OCI-LY3 (cell line): ENCODE data around the gene CTXND2.
"Not testable (repeated sequence)": the region's sequence is repeated elsewhere in the genome, so short reads cannot be mapped to it uniquely, and the experiment has no call there.

Experiments used
- H2AFZ ChIP-seq: fragments of 200-600, 300-600 bp; shearing (Covaris generic); 2 replicates; pipeline ENCODE4 v1.6.0; 2014; ENCODE audit warnings: antibody characterized with exemption, low read depth, low read length
- H3K27ac ChIP-seq: fragments of 200-600, 300-600 bp; sonication (generic); 2 replicates; pipeline ENCODE4 v1.5.1; 2014; ENCODE audit warnings: mild to moderate bottlenecking, low read length, moderate library complexity, mixed read lengths
- H3K27me3 ChIP-seq: fragments of 200-600, 300-600 bp; sonication (generic); 2 replicates; pipeline ENCODE4 v1.6.1; 2014; ENCODE audit warnings: low read depth, low read length, mixed read lengths
- H3K36me3 ChIP-seq: fragments of 200-600, 300-600 bp; sonication (generic); replicated peaks from 2 replicates; pipeline ENCODE3; 2014; ENCODE audit warnings: low read depth, low read length, mixed read lengths
- H3K4me1 ChIP-seq: fragments of 300-600, 200-600 bp; sonication (generic); 2 replicates; pipeline ENCODE4 v1.6.1; 2014; ENCODE audit warnings: low read length, mixed read lengths
- H3K4me2 ChIP-seq: fragments of 200-600, 300-600 bp; sonication (generic); 2 replicates; pipeline ENCODE4 v1.6.1; 2014; ENCODE audit warnings: low read length, mixed read lengths
- H3K4me3 ChIP-seq: fragments of 300-600, 200-600 bp; sonication (generic); 2 replicates; pipeline ENCODE4 v1.5.1; 2014; ENCODE audit warnings: antibody characterized with exemption, mild to moderate bottlenecking, low read length, moderate library complexity
- H3K79me2 ChIP-seq: fragments of 300-600, 200-600 bp; shearing (Covaris generic); 2 replicates; pipeline ENCODE4 v1.6.1; 2014; ENCODE audit warnings: mild to moderate bottlenecking, low read length, mixed read lengths
- H3K9ac ChIP-seq: fragments of 300-600, 200-600 bp; shearing (Covaris generic); 2 replicates; pipeline ENCODE4 v1.6.0; 2014; ENCODE audit warnings: mild to moderate bottlenecking, low read length, moderate library complexity
- H3K9me3 ChIP-seq: fragments of 200-600, 300-600 bp; shearing (Covaris generic); 2 replicates; pipeline ENCODE4 v1.6.1; 2014; ENCODE audit warnings: low read length, mixed read lengths; ENCODE audit not compliant: insufficient read depth
- H4K20me1 ChIP-seq: fragments of 200-600, 300-600 bp; sonication (generic); 2 replicates; pipeline ENCODE4 v1.6.1; 2016; ENCODE audit warnings: low read length, mixed read lengths; ENCODE audit not compliant: insufficient read depth
- CTCF ChIP-seq: fragments of 200-600, 300-600 bp; sonication (generic); IDR thresholded peaks from 2 replicates; pipeline ENCODE4 v1.5.1; 2014; ENCODE audit warnings: antibody characterized with exemption, low read length, low read depth
- EZH2phosphoT487 ChIP-seq: fragments of 200-600 bp; shearing (Covaris generic); IDR thresholded peaks from 2 replicates; pipeline ENCODE4 v1.6.1; 2018; ENCODE audit warnings: antibody characterized with exemption, mixed run types, low read depth

Gene CTXND2

GRCh38 chr1:150874455-150875196 is 12.3 kb upstream of the CTXND2 start:
- H3K27me3 ChIP-seq: no peaks in the 10 kb centered on the region
- no peak overlapping the region for H2AFZ ChIP-seq
- peaks cover 18% of the 10 kb centered on the region for H3K4me1 ChIP-seq
- peaks cover 54% of the 10 kb centered on the region for H3K79me2 ChIP-seq
- peak overlapping the region; percentile 79 for H3K9ac ChIP-seq
- H3K27ac ChIP-seq: peak overlapping the region; percentile 78
- peaks cover 15% of the 10 kb centered on the region for H3K36me3 ChIP-seq
- no peaks in the 10 kb centered on the region for H3K9me3 ChIP-seq
- H3K4me2 ChIP-seq: peak overlapping the region; percentile 73
- peaks cover 4% of the 10 kb centered on the region; the same call in 1 of the 2 replicates for H4K20me1 ChIP-seq
- H3K4me3 ChIP-seq: peak overlapping the region; percentile 83
- no peak for TF ChIP-seq EZH2phosphoT487
- TF ChIP-seq CTCF: no peak

- Histone ChIP-seq H3K79me2 (peaks cover 47% of the 10 kb centered on the region), H3K27me3 (no peaks in the 10 kb centered on the region), H2AFZ (peak overlapping the region; percentile 49; the same call in 1 of the 2 replicates), H3K4me2 (peak overlapping the region; percentile 73), H3K4me1 (peaks cover 18% of the 10 kb centered on the region), H3K9ac (peak overlapping the region; percentile 79), H3K36me3 (peaks cover 12% of the 10 kb centered on the region), H3K4me3 (peak overlapping the region; percentile 83), H3K27ac (peak overlapping the region; percentile 78), H3K9me3 (no peaks in the 10 kb centered on the region), H4K20me1 (peaks cover under 1% of the 10 kb centered on the region; the same call in 1 of the 2 replicates)
- TF ChIP-seq CTCF (no peak), EZH2phosphoT487 (no peak)
Observed at GRCh38 chr1:150875197-150876118, 11.5 kb upstream of the CTXND2 start.

- peaks cover 18% of the 10 kb centered on the region for H3K4me1 ChIP-seq
- peak overlapping the region; percentile 49; the same call in 1 of the 2 replicates for H2AFZ ChIP-seq
- H3K4me2 ChIP-seq: peak overlapping the region; percentile 73
- peak overlapping the region; percentile 83 for H3K4me3 ChIP-seq
- peaks cover 41% of the 10 kb centered on the region for H3K79me2 ChIP-seq
- no peaks in the 10 kb centered on the region; the same call in 1 of the 2 replicates for H4K20me1 ChIP-seq
- no peaks in the 10 kb centered on the region for H3K9me3 ChIP-seq
- no peaks in the 10 kb centered on the region for H3K27me3 ChIP-seq
- peak overlapping the region; percentile 79 for H3K9ac ChIP-seq
- H3K27ac ChIP-seq: peak overlapping the region; percentile 78
- H3K36me3 ChIP-seq: peaks cover 12% of the 10 kb centered on the region
- TF ChIP-seq CTCF: no peak
- TF ChIP-seq EZH2phosphoT487: no peak
Observed at GRCh38 chr1:150876119-150876454, 10.8 kb upstream of the CTXND2 start.

DNA sequence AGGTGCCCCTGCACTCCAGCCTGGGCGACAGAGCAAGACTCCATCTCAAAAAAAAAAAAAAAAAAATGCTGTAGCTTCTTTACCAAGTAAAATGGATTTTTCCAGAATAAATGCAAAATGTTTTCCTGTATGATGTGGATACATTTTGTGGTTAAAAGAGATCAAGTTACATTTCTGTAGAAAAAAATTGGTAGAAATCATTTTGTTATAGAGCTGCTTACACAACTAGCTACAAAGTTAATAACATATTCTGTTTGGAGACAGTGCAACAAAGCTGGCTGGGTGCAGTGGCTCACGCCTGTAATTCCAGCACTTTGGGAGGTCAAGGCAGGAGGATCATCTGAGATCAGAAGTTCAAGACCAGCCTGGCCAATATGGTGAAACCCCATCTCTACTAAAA is 8.0 kb upstream of the CTXND2 start:
- not testable (repeated sequence) for H3K4me2 ChIP-seq, H3K4me3 ChIP-seq, H3K9ac ChIP-seq, H3K27ac ChIP-seq, H3K27me3 ChIP-seq, H2AFZ ChIP-seq, H3K9me3 ChIP-seq, H3K36me3 ChIP-seq, H4K20me1 ChIP-seq
- Histone ChIP-seq H3K4me1 (peaks cover 18% of the 10 kb centered on the region), H3K79me2 (peaks cover 21% of the 10 kb centered on the region)
